Gastroesophageal sphincter (tissue), 4 donors: ENCODE measurements around the gene DNAJC25. TPM values are rescaled to one million over a fixed set of nuclear protein-coding genes. Genes with fewer than 3 reads are reported as not detected.

ENCODE experiments used
- ATAC-seq: fragments of 150-250 bp; one replicate; pipeline ENCODE4 v1.9.1; 2016; ENCODE audit warnings: mild to moderate bottlenecking, moderate library complexity
- H3K27ac ChIP-seq, 4 donors: fragments of 200-600 bp; sonication (generic) in 3 of 4; 1 replicate in 3 of 4; 2 replicates in 1 of 4; pipeline ENCODE4 v1.5.1; 2016 to 2019
- H3K27me3 ChIP-seq: fragments of 200-600 bp; sonication (generic); one replicate; pipeline ENCODE4 v1.5.1; 2019
- H3K36me3 ChIP-seq, 2 donors: fragments of 200-600 bp; sonication (generic); one replicate each; pipeline ENCODE4 v1.5.1; 2019; ENCODE audit warnings: control low read depth in 1 of 2
- H3K4me1 ChIP-seq, 3 donors: fragments of 200-600 bp; sonication (generic); 1 replicate in 2 of 3; 2 replicates in 1 of 3; pipeline ENCODE4 v1.5.1; 2016 to 2019; ENCODE audit warnings: control low read depth in 2 of 3
- H3K4me3 ChIP-seq, 2 donors: fragments of 200-600 bp; sonication (generic); one replicate each; pipeline ENCODE4 v1.5.1; 2019; ENCODE audit warnings: mild to moderate bottlenecking in 1 of 2, moderate library complexity in 1 of 2
- H3K9me3 ChIP-seq, 3 donors: fragments of 200-600 bp; sonication (generic); one replicate each; pipeline ENCODE4 v1.5.1; 2017 to 2019; ENCODE audit warnings: control low read depth in 2 of 3
- EP300 ChIP-seq: sonication (generic); formaldehyde crosslinking; IDR thresholded peaks from one replicate; pipeline ENCODE4 v1.6.1; 2017; ENCODE audit warnings: antibody characterized with exemption, mild to moderate bottlenecking
- POLR2A ChIP-seq, 2 donors: fragments of 450-650 bp; IDR thresholded peaks; one replicate each; pipeline ENCODE4 v1.6.1; 2017; ENCODE audit warnings: antibody characterized with exemption in 2 of 2, mild to moderate bottlenecking in 2 of 2, moderate library complexity in 1 of 2
- POLR2AphosphoS5 ChIP-seq: sonication (generic); formaldehyde crosslinking; IDR thresholded peaks from one replicate; pipeline ENCODE4 v1.6.1; 2017; ENCODE audit warnings: antibody characterized with exemption
- WGBS, 2 donors: methylation state at CpG; one replicate each; pipeline ENCODE4 v1.1.5; 2018; ENCODE audit warnings: low coverage in 1 of 2; 5-methylcytosine and 5-hydroxymethylcytosine counted together
- total RNA-seq, 4 donors: library from RNA; depleted of rRNA; stranded (reverse); fragments of >200 nt; gene quantifications; one replicate each; pipeline ENCODE4 v1.1.0, GENCODE V29; 2016
- TF ChIP-seq, protein P1 (sequence below), 4 experiments: fragments of 200-600 bp in 2 of 4; fragments of 450-650 bp in 2 of 4; sonication (generic) in 1 of 4; IDR thresholded peaks; one replicate each; pipeline ENCODE4 v1.5.1; 2017 to 2019; ENCODE audit warnings: antibody characterized with exemption in 4 of 4, mild to moderate bottlenecking in 2 of 4, moderate library complexity in 2 of 4

DNAJC25 gene
- total RNA-seq, 4 donors from 2014 or later, result 7.9 to 9.9 (median 9.2) TPM

DNA sequence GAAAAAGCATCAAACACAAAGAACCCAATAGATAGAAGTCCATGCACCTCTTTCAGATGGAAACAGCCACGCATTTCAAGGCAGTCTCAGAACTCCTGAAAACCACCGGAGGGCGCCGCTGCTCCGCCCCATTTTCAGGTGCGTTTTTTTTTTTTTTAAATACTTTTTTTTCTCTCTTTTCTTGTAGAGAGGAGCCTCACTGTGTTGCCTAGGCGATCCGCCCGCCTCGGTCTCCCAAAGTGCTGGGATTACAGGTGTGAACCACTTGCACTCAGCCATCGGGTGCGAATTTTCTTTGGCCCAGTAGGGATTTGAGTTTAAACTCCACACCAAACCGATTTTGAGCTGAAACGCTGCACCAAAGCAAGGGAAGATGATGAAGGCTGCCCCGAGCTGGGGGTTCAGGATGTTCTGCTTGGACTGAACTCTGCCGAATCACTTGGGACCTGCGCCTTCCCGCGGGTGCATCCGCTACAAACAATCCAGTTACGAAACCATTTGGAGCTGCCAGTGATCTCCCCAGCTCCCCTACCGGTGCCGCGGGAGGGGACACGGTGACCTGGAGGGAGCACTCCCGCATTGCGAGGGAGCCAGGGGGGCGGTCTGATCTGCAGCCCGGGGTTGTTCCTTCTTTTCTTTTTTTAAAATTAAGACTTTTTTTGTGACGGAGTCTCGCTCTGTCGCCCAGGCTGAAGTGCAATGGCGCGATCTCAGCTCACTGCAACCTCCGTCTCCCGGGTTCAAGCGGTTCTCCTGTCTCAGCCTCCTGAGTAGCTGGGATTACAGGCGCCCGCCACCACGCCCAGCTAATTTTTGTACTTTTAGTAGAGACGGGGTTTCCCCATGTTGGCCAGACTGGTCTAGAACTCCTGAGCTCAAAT, 33.0 kb upstream of the DNAJC25 start:
- H3K4me1 ChIP-seq, result peaks cover 0 to 33% (median 0%) of the 10 kb centered on the region in 3 donors
- peak overlapping the region; percentile 62 to 84 for H3K4me3 ChIP-seq
- peaks cover 0 to 37% of the 10 kb centered on the region in 2 donors for H3K36me3 ChIP-seq
- H3K9me3 ChIP-seq, result no peaks in the 10 kb centered on the region
- H3K27me3 ChIP-seq, result no peaks in the 10 kb centered on the region
- peak; percentile 68 for ATAC-seq
- no peak for TF ChIP-seq POLR2AphosphoS5
- TF ChIP-seq, protein P1, sequence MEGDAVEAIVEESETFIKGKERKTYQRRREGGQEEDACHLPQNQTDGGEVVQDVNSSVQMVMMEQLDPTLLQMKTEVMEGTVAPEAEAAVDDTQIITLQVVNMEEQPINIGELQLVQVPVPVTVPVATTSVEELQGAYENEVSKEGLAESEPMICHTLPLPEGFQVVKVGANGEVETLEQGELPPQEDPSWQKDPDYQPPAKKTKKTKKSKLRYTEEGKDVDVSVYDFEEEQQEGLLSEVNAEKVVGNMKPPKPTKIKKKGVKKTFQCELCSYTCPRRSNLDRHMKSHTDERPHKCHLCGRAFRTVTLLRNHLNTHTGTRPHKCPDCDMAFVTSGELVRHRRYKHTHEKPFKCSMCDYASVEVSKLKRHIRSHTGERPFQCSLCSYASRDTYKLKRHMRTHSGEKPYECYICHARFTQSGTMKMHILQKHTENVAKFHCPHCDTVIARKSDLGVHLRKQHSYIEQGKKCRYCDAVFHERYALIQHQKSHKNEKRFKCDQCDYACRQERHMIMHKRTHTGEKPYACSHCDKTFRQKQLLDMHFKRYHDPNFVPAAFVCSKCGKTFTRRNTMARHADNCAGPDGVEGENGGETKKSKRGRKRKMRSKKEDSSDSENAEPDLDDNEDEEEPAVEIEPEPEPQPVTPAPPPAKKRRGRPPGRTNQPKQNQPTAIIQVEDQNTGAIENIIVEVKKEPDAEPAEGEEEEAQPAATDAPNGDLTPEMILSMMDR (IDR thresholded peaks at IDR 0.05), result peak; percentile 22 to 79 (median 52)
- TF ChIP-seq EP300, result no peak
- TF ChIP-seq POLR2A (IDR thresholded peaks at IDR 0.05), result no peak
- WGBS, 2 donors, result 0 to 2% methylated on average over 18 to 31 of the region's 41 CpGs
- H3K27ac ChIP-seq, result peak overlapping the region; percentile 6 to 91 (median 88)

GRCh38 chr9:111598733-111599091, 32.4 kb upstream of the DNAJC25 start:
- Histone ChIP-seq H3K27me3 (no peaks in the 10 kb centered on the region), H3K9me3 (no peaks in the 10 kb centered on the region), H3K27ac (peak overlapping the region; percentile 52 to 91 (median 88)), H3K4me1 (peaks cover 0 to 33% (median 0%) of the 10 kb centered on the region in 3 donors), H3K36me3 (peaks cover 0 to 31% of the 10 kb centered on the region in 2 donors), H3K4me3 (peak overlapping the region; percentile 62 to 84)
- WGBS, 2 donors, result 0 to 1% methylated on average over 8 to 15 of the region's 16 CpGs
- peak; percentile 79 for ATAC-seq
- TF ChIP-seq, protein P1 (IDR thresholded peaks at IDR 0.05), result no peak
- no peak for TF ChIP-seq EP300
- peak; percentile 16 for TF ChIP-seq POLR2AphosphoS5
- no peak for TF ChIP-seq POLR2A (IDR thresholded peaks at IDR 0.05)

GRCh38 chr9:111599092-111599954, 31.8 kb upstream of the DNAJC25 start, which contains the start of gene PTGR1:
PTGR1 (minus strand) TSS chr9:111599647; CDS start chr9:111597422, 2,225 bp downstream.
- peak; percentile 82 for ATAC-seq
- peaks cover 0 to 33% (median 0%) of the 10 kb centered on the region in 3 donors for H3K4me1 ChIP-seq
- H3K4me3 ChIP-seq, result peak within 1 kb of the TSS; percentile 62 to 84
- no peaks in the 10 kb centered on the region for H3K9me3 ChIP-seq
- peak; percentile 24 for TF ChIP-seq POLR2AphosphoS5
- TF ChIP-seq POLR2A (IDR thresholded peaks at IDR 0.05), result peak in 1 of 2 donors; percentile 38
- no peak for TF ChIP-seq EP300
- TF ChIP-seq, protein P1 (IDR thresholded peaks at IDR 0.05), result peak in 1 of 4 experiments; percentile 13
- WGBS, 2 donors, result 0 to 1% methylated on average over 9 to 15 of the region's 64 CpGs
- H3K27me3 ChIP-seq, result no peaks in the 10 kb centered on the region
- H3K27ac ChIP-seq, result peak within 1 kb of the TSS; percentile 52 to 91 (median 88)
- peaks cover 0 to 25% of the 10 kb centered on the region in 2 donors for H3K36me3 ChIP-seq

- H3K27me3 ChIP-seq, result no peaks in the 10 kb centered on the region
- H3K27ac ChIP-seq, result peak overlapping the region in 3 of 4 donors; percentile 87 to 91 (median 89)
- H3K4me3 ChIP-seq, result peak overlapping the region; percentile 62 to 84
- peaks cover 0 to 22% of the 10 kb centered on the region in 2 donors for H3K36me3 ChIP-seq
- no peak for ATAC-seq
- no peaks in the 10 kb centered on the region for H3K9me3 ChIP-seq
- 41% methylated on average over 3 of the region's 17 CpGs; no CpG with 5 or more reads in 1 of the 2 donors for WGBS, 2 donors
- peaks cover 0 to 33% (median 0%) of the 10 kb centered on the region in 3 donors for H3K4me1 ChIP-seq
- TF ChIP-seq, protein P1 (IDR thresholded peaks at IDR 0.05), result no peak
- TF ChIP-seq EP300 (no peak), POLR2AphosphoS5 (no peak), POLR2A (IDR thresholded peaks at IDR 0.05) (no peak)
These were observed 31.2 kb upstream of the DNAJC25 start for GRCh38 chr9:111599955-111600343.
